Osteoblast (primary cell): ENCODE results near the gene RREB1. TPM values are rescaled to one million over a fixed set of nuclear protein-coding genes. Genes with fewer than 3 reads are reported as not detected.

Experiments used
- DNase-seq: peaks from one replicate; pipeline ENCODE4 v3.0.0; 2011; ENCODE audit warnings: low spot score, mixed read lengths; ENCODE audit not compliant: insufficient read length; ENCODE audit errors: missing footprints
- H2AFZ ChIP-seq: 2 replicates; pipeline ENCODE4 v1.6.0; 2011; ENCODE audit warnings: mild to moderate bottlenecking, low read length
- H3K27ac ChIP-seq: 2 replicates; pipeline ENCODE4 v1.5.1; 2011; ENCODE audit warnings: mild to moderate bottlenecking, low read depth, low read length, moderate library complexity
- H3K27me3 ChIP-seq: 2 replicates; pipeline ENCODE4 v1.6.0; 2012; ENCODE audit warnings: mild to moderate bottlenecking, control low read depth, inconsistent platforms, low read length, moderate library complexity; ENCODE audit not compliant: insufficient read depth
- H3K36me3 ChIP-seq: 2 replicates; pipeline ENCODE4 v1.5.1; 2011; ENCODE audit warnings: mild to moderate bottlenecking, low read length, control low read depth, moderate library complexity; ENCODE audit not compliant: insufficient read depth
- H3K4me1 ChIP-seq: 2 replicates; pipeline ENCODE4 v1.5.1; 2011; ENCODE audit warnings: mild to moderate bottlenecking, low read length, control low read depth, moderate library complexity; ENCODE audit not compliant: insufficient read depth
- H3K4me2 ChIP-seq: 2 replicates; pipeline ENCODE4 v1.6.0; 2011; ENCODE audit warnings: mild to moderate bottlenecking, low read length; ENCODE audit not compliant: insufficient read depth
- H3K4me3 ChIP-seq: fragments of 200-600 bp; sonication (generic); 3 replicates; pipeline ENCODE4 v1.5.1; 2012; ENCODE audit warnings: mild to moderate bottlenecking, low read length, inconsistent platforms; ENCODE audit not compliant: insufficient read depth
- H3K79me2 ChIP-seq: 2 replicates; pipeline ENCODE4 v1.6.0; 2012; ENCODE audit warnings: mild to moderate bottlenecking, low read length, control low read depth, inconsistent platforms; ENCODE audit not compliant: insufficient read depth
- H3K9me3 ChIP-seq: 2 replicates; pipeline ENCODE4 v1.5.1; 2011; ENCODE audit warnings: low read depth, low read length, control low read depth
- H4K20me1 ChIP-seq: 2 replicates; pipeline ENCODE4 v1.6.0; 2012; ENCODE audit warnings: mild to moderate bottlenecking, low read length, control low read depth; ENCODE audit not compliant: insufficient read depth
- CTCF ChIP-seq: IDR thresholded peaks from 2 replicates; pipeline ENCODE4 v1.5.1; 2011; ENCODE audit warnings: mild to moderate bottlenecking, low read depth, low read length, moderate library complexity; ENCODE audit errors: extremely low read depth
- total RNA-seq: library from RNA; depleted of rRNA; stranded (reverse); fragments of >200 nt; gene quantifications from 2 replicates; pipeline ENCODE4 v1.2.3, GENCODE V29; 2012

RREB1 gene
- total RNA-seq, 1 donor: 29.3 TPM

- Histone ChIP-seq H3K27ac (peak overlapping the region; percentile 30), H3K4me3 (no peak overlapping the region)
Measured at GRCh38 chr6:7112171-7112570, 4.4 kb downstream of the RREB1 start.

GRCh38 chr6:7112741-7113313, 5.1 kb downstream of the RREB1 start:
- no peaks in the 10 kb centered on the region for H3K9me3 ChIP-seq
- H3K4me3 ChIP-seq: no peak overlapping the region
- peak overlapping the region; percentile 30 for H3K27ac ChIP-seq
- no peaks in the 10 kb centered on the region for H3K36me3 ChIP-seq
- no peak overlapping the region for H2AFZ ChIP-seq
- peak; percentile 65 for DNase-seq
- peaks cover 61% of the 10 kb centered on the region for H4K20me1 ChIP-seq
- H3K4me1 ChIP-seq: peaks cover 29% of the 10 kb centered on the region
- no peak overlapping the region for H3K4me2 ChIP-seq
- peaks cover 92% of the 10 kb centered on the region for H3K79me2 ChIP-seq
- no peak for TF ChIP-seq CTCF
- H3K27me3 ChIP-seq: no peaks in the 10 kb centered on the region

More at GRCh38 chr6:7112171-7112570, 4.4 kb downstream of the RREB1 start:
- Histone ChIP-seq H2AFZ (no peak overlapping the region), H3K4me1 (peaks cover 29% of the 10 kb centered on the region), H3K79me2 (peaks cover 85% of the 10 kb centered on the region), H3K27me3 (no peaks in the 10 kb centered on the region), H3K36me3 (no peaks in the 10 kb centered on the region), H3K4me2 (no peak overlapping the region), H4K20me1 (peaks cover 61% of the 10 kb centered on the region), H3K9me3 (no peaks in the 10 kb centered on the region)
- DNase-seq: no peak
- TF ChIP-seq CTCF: no peak

DNA sequence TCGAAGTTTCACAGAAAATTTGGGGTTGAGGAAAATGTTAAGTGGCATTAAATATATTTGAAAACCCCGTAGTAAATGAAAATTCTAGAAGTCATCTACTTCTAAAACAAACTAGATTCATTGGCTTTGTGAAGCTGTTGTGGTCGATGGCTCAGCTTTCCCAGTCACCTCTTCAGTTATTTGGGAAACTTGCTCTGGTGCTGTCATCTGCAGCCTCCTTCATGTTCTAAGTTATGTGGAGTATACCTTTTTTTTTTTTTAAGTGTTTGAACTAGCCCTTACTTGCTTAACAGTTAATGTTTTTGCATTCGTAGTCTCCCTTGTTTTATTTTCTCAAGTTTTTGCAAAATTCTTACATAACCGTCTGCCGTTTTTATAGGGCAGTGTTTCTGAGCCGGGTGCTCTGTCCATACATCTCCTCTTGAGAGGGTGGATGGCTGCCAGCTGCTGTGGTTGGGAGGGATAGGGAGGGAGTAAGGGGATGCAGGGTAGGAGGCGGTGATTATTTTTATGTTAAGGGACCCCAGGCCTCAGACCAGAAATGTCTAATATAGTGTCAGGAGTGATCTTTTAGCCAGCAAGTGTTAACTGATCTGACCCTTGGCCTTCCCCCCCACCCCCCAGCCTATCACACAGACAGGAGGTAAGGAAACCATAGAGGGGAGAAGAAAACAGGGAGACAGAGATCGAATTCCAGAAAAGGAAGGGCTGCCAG, 7.1 kb downstream of the RREB1 start:
- Histone ChIP-seq H4K20me1 (peaks cover 63% of the 10 kb centered on the region), H3K4me3 (no peak overlapping the region), H2AFZ (no peak overlapping the region), H3K79me2 (peaks cover 100% of the 10 kb centered on the region), H3K27me3 (no peaks in the 10 kb centered on the region), H3K9me3 (no peaks in the 10 kb centered on the region), H3K4me1 (peaks cover 25% of the 10 kb centered on the region), H3K36me3 (no peaks in the 10 kb centered on the region), H3K27ac (no peak overlapping the region), H3K4me2 (peak overlapping the region; percentile 10)
- DNase-seq: no peak
- TF ChIP-seq CTCF: no peak

DNA sequence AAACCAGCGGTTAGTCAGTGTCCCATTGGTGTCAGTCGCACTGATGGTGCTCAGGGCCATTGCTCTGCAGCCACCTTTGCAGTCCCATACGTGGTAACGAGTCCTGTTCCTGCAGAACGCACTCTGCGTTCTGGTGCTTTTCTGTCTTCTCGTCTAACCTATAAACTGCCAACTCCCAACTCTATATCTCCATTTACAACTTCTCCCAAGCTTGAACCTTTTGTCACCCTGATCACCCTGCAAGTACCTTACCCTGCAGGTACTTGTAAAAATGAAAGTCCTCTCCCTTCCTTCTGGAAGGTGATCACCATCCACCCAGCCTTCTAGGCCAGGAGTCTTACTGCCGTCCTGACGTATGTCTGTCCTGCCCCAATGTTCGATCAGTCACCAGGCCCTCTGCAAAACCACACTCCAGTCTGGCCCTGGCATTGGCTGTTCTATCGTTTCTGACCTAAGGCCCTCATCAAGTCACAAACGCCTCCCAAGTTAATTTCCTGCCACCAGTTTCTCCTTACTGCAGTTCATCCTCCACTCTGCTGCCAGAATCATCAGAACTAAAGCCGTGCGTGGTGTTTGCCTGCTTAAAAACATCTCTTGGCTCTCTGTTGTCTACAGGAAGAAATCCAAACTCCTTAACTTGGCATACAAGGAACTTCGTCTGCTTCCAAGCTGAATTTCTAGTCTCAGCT, 7.9 kb downstream of the RREB1 start:
- H3K4me3 ChIP-seq: no peak overlapping the region

More for the DNA sequence above, 7.9 kb downstream of the RREB1 start:
- H3K4me2 ChIP-seq: peak overlapping the region; percentile 10
- no peaks in the 10 kb centered on the region for H3K9me3 ChIP-seq
- TF ChIP-seq CTCF: no peak
- peak overlapping the region; percentile 20 for H3K27ac ChIP-seq
- peak; percentile 55 for DNase-seq
- H3K27me3 ChIP-seq: no peaks in the 10 kb centered on the region
- peaks cover 55% of the 10 kb centered on the region for H4K20me1 ChIP-seq
- no peaks in the 10 kb centered on the region for H3K36me3 ChIP-seq
- H3K4me1 ChIP-seq: peaks cover 19% of the 10 kb centered on the region
- H3K79me2 ChIP-seq: peaks cover 100% of the 10 kb centered on the region
- H2AFZ ChIP-seq: no peak overlapping the region
